OCI-LY1 (cell line): ENCODE data around the gene EXT2.

Experiments used
- EZH2 ChIP-seq: fragments of 200-600 bp; sonication (generic), shearing (Covaris generic); IDR thresholded peaks from 2 replicates; pipeline ENCODE4 v1.8.0; 2017; ENCODE audit warnings: borderline replicate concordance, mixed run types, mild to moderate bottlenecking, antibody characterized with exemption, low read length, moderate library complexity, mixed read lengths
- TF ChIP-seq, protein P1 (sequence below): fragments of 200-600 bp; sonication (generic), shearing (Covaris generic); IDR thresholded peaks from 2 replicates; pipeline ENCODE4 v1.5.1; 2017; ENCODE audit warnings: mild to moderate bottlenecking, antibody characterized with exemption, low read length, moderate library complexity, mixed read lengths

DNA sequence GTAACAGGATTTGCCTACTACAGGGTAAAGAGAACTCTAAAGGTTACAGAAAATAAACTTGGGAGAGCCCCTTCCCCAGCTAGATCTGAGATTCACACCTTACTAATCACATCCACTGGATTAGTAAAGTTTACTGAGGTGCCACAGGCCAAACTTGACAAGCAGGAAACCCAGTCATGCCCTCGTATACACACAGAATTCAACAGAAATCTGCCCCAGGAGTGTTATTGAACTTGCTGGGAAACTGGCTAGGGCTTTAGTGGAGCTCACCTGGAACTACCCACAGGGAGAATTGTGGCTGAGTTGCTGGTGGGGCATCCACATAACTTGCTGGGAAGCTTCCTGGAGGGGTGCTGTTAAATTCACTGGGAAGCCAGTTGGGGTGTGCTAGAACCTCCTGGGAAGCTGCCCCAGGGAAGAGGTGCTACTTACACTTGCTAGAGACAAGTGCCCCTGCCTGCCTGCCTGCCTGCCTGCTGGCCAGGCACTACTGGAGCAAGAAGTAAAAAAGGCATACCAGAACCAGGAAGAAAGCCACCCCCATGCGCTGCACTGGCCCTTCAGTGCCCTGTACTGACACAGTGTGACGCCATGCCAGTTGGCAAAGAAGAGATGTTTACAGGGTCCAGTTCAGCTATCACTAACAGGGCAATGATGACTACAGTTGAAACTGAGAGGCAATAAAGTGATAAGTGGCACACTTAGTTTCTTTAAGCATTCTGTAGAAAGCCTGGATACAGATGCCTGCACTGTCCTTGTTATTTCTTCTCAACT is 108.0 kb downstream of the EXT2 start:
- TF ChIP-seq, protein P1, sequence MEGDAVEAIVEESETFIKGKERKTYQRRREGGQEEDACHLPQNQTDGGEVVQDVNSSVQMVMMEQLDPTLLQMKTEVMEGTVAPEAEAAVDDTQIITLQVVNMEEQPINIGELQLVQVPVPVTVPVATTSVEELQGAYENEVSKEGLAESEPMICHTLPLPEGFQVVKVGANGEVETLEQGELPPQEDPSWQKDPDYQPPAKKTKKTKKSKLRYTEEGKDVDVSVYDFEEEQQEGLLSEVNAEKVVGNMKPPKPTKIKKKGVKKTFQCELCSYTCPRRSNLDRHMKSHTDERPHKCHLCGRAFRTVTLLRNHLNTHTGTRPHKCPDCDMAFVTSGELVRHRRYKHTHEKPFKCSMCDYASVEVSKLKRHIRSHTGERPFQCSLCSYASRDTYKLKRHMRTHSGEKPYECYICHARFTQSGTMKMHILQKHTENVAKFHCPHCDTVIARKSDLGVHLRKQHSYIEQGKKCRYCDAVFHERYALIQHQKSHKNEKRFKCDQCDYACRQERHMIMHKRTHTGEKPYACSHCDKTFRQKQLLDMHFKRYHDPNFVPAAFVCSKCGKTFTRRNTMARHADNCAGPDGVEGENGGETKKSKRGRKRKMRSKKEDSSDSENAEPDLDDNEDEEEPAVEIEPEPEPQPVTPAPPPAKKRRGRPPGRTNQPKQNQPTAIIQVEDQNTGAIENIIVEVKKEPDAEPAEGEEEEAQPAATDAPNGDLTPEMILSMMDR = no peak
- no peak for TF ChIP-seq EZH2
